ENCODE results near the gene PAXX. TPM values are rescaled to one million over a fixed set of nuclear protein-coding genes. Genes with fewer than 3 reads are reported as not detected.
A peak's percentile ranks its signal among the peaks of the same experiment; 100 is the strongest.

The PAXX gene
- total and polyA plus RNA-seq, 9 of the 15 experiments (the other 6 are each of a cell fraction or from before 2014, with no cell fraction given), result 1.2 to 175 (median 38.5) TPM

DNA sequence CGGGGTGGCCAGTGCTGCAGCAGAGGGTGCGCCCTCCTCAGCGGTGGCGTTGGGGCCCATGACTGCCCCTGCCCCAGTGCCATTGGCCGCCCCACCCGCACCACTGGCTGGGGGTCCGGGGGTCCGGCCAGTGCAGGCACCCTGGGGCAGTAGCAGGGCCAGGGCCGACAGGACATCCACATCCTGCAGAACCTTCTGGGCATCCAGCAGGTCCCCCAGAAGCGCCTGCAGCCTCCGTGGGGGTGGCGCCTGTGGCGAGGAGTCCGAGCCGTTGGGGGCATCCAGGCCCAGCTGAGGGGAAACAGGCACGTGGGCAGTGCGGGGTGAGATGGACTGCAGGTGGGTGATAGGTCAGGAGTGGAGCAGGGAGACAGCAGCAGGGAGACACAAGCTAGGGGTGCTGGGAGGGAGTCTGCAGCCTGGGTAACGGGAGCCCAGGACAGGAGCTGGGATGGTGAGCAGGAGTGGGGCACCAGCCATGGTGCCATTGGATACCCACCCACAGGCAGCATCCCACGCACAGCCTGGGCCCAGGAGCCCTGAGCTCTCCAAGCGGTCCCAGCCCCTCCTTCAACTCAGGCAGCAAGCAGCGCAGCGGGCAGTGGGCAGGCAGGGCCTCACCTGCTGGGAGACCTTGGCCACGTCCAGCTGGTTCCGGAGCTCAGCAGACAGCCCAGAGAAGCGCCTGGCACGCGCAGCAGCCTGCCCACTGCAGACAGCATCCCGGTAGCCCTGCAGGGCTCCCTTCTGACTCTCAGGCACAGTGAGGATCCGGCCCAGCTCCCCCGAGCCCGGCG is 28.7 kb downstream of the PAXX start:
- Histone ChIP-seq H2AFZ (ENCODE audit: low read depth, low read length) (no peak overlapping the region), H3K9me1 (ENCODE audit: control insufficient read depth, insufficient read depth, low read length) (no peaks in the 10 kb centered on the region), H3K9ac (ENCODE audit: insufficient read depth in 1 of 2, low read depth in 2 of 2, low read length in 2 of 2) (peak overlapping the region in 1 of 2 experiments; percentile 52; a peak in 2 of 4 replicates), H3K4me2 (ENCODE audit: insufficient read depth, low read length) (no peak overlapping the region), H3K27ac (ENCODE audit: extremely low read depth, low read depth, low read length) (no peak overlapping the region), H3K9me3 (replicated peaks; ENCODE audit: control insufficient read depth, insufficient read depth, low read depth, low read length) (no peaks in the 10 kb centered on the region), H3K4me3 (no peak overlapping the region), H3K4me1 (replicated peaks in 1 of 2; ENCODE audit: control insufficient read depth in 2 of 2, insufficient read depth in 2 of 2, low read length in 2 of 2) (peaks cover 4 to 85% of the 10 kb centered on the region in 2 experiments; a peak in 4 of 5 replicates), H3K79me2 (ENCODE audit: control insufficient read depth, insufficient read depth, low read length) (no peaks in the 10 kb centered on the region), H3K36me3 (ENCODE audit: control insufficient read depth, insufficient read depth, low read length) (no peaks in the 10 kb centered on the region), H4K20me1 (replicated peaks; ENCODE audit: control insufficient read depth, insufficient read depth, low read length) (0 out of 2 replicates have a peak, but pooled peaks cover 5% of the 10 kb centered on the region), H3K27me3 (ENCODE audit: control insufficient read depth in 2 of 2, insufficient read depth in 2 of 2, low read length in 2 of 2) (no peaks in the 10 kb centered on the region)
- intact Hi-C loops (cut with micrococcal nuclease), result no loop called here
- 45% methylated on average over 22 of the region's 32 CpGs for WGBS (ENCODE audit: insufficient coverage, low coverage, missing lambda C conversion rate)
- CTCF ChIA-PET (ENCODE audit: low intra/inter-chr PET ratio), result no interaction called here
- no TSS peak for BruUV-seq (replicated peaks)
- FAIRE-seq (no peak), ATAC-seq (no peak), DNase-seq (ENCODE audit: extremely low read depth in 1 of 4, low spot score in 3 of 4) (no peak)
- in situ Hi-C loops (cut with MboI), result no loop called here
- TF ChIP-seq CXXC5 (CRISPR knock-in tag; IDR thresholded peaks at IDR 0.05) (no peak), MYBL2 (IDR thresholded peaks at IDR 0.05; ENCODE audit: low read depth) (no peak), MYBL2 (CRISPR knock-in tag; IDR thresholded peaks at IDR 0.05; ENCODE audit: borderline replicate concordance) (no peak), MED1 (CRISPR knock-in tag; IDR thresholded peaks at IDR 0.05; ENCODE audit: borderline replicate concordance) (0 out of 2 replicates have a peak, but pooled peaks have one; percentile 30), IFI16 (CRISPR knock-in tag; IDR thresholded peaks at IDR 0.05) (no peak), PRPF4 (IDR thresholded peaks at IDR 0.05; ENCODE audit: insufficient read depth, low read depth, low read length, poor library complexity, severe bottlenecking) (no peak), POLR2G (IDR thresholded peaks at IDR 0.05; ENCODE audit: low read depth, low read length) (0 out of 2 replicates have a peak, but pooled peaks have one; percentile 21), BMI1 (IDR thresholded peaks at IDR 0.05; ENCODE audit: low read length) (no peak), RBM14 (IDR thresholded peaks at IDR 0.05; ENCODE audit: borderline replicate concordance, insufficient read depth, low read depth, low read length) (no peak), TEAD2 (tag; IDR thresholded peaks at IDR 0.05) (no peak), JUN (IDR thresholded peaks at IDR 0.05; ENCODE audit: borderline replicate concordance, low read depth, low read length) (no peak), JUN (CRISPR knock-in tag; IDR thresholded peaks at IDR 0.05; ENCODE audit: borderline replicate concordance) (no peak)
- TF ChIP-seq, protein P1, sequence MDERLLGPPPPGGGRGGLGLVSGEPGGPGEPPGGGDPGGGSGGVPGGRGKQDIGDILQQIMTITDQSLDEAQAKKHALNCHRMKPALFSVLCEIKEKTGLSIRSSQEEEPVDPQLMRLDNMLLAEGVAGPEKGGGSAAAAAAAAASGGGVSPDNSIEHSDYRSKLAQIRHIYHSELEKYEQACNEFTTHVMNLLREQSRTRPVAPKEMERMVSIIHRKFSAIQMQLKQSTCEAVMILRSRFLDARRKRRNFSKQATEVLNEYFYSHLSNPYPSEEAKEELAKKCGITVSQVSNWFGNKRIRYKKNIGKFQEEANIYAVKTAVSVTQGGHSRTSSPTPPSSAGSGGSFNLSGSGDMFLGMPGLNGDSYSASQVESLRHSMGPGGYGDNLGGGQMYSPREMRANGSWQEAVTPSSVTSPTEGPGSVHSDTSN (CRISPR knock-in tag; IDR thresholded peaks at IDR 0.05; ENCODE audit: low read depth), result no peak
- TF ChIP-seq, protein P1 (tag; conservative IDR thresholded peaks at IDR 0.05; ENCODE audit: low read depth), result no peak
- TF ChIP-seq, protein P2, sequence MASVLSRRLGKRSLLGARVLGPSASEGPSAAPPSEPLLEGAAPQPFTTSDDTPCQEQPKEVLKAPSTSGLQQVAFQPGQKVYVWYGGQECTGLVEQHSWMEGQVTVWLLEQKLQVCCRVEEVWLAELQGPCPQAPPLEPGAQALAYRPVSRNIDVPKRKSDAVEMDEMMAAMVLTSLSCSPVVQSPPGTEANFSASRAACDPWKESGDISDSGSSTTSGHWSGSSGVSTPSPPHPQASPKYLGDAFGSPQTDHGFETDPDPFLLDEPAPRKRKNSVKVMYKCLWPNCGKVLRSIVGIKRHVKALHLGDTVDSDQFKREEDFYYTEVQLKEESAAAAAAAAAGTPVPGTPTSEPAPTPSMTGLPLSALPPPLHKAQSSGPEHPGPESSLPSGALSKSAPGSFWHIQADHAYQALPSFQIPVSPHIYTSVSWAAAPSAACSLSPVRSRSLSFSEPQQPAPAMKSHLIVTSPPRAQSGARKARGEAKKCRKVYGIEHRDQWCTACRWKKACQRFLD (CRISPR knock-in tag; IDR thresholded peaks at IDR 0.05), result no peak
- POLR2A ChIA-PET, result no interaction called here

Measured in K562 (cell line).